Measurements from ENCODE around the gene ADD2. TPM values are rescaled to one million over a fixed set of nuclear protein-coding genes. Genes with fewer than 3 reads are reported as not detected.
"Not testable (repeated sequence)": the region's sequence is repeated elsewhere in the genome, so short reads cannot be mapped to it uniquely, and the experiment has no call there.

The ADD2 gene, protein sequence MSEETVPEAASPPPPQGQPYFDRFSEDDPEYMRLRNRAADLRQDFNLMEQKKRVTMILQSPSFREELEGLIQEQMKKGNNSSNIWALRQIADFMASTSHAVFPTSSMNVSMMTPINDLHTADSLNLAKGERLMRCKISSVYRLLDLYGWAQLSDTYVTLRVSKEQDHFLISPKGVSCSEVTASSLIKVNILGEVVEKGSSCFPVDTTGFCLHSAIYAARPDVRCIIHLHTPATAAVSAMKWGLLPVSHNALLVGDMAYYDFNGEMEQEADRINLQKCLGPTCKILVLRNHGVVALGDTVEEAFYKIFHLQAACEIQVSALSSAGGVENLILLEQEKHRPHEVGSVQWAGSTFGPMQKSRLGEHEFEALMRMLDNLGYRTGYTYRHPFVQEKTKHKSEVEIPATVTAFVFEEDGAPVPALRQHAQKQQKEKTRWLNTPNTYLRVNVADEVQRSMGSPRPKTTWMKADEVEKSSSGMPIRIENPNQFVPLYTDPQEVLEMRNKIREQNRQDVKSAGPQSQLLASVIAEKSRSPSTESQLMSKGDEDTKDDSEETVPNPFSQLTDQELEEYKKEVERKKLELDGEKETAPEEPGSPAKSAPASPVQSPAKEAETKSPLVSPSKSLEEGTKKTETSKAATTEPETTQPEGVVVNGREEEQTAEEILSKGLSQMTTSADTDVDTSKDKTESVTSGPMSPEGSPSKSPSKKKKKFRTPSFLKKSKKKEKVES
- total RNA-seq (2014; rRNA removed; shearing (Covaris generic); ENCODE audit: low replicate concordance): 3.4 and 13.3 TPM in 2 replicates

DNA sequence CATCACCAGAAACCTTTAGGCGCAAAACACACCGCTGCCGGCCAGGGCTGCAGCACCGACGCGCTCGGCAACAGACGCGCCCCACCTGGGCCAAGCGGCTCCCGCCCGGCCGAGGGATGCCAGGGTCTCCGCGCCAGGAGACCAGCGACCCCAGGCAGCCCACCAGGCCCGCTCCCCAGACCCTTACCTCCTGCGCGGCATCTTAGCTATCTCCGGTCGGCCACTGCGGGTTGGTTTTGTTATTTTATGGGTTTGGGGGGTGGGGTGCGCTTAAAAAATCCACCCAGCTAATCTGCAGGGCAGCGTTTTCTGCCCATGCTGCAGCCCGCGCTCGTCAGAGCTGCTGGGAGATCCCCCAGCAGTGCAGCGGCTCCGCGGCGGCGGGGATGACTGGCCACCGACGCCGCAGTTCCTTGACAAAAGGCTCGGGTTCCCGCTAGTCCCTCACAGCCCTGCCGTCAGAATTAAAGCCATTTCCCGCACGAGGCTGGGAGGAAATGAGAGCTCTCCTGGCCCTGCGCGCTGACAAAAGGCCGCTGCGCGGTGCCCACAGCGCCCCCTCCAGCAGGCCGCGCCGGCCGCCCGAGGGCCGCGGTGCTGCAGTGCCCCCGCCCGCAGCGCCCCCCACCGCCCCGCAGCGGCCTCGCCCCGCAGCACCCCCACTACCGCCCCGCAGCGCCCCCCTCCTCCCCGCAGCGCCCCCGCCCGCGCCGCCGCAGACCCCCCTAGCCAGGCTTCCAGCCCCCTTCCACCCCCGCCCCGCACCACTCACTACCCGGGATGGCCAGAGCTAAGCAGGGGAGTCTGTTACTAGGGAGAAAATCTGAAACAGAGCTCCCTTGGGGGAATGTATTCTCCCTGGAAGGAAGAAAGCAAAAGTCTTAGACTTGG, at the start of gene ADD2:
Gene ADD2, minus strand, starts transcription at position 502 of the 891 bp plus-strand sequence. CDS start 61,792 bp downstream, outside the sequence.
- Histone ChIP-seq H3K27me3 (peaks cover 22% of the 10 kb centered on the region), H3K9me3 (no peaks in the 10 kb centered on the region), H3K36me3 (no peaks in the 10 kb centered on the region), H3K4me3 (peak within 1 kb of the TSS; percentile 52)
- DNase-seq: peak; percentile 63

DNA sequence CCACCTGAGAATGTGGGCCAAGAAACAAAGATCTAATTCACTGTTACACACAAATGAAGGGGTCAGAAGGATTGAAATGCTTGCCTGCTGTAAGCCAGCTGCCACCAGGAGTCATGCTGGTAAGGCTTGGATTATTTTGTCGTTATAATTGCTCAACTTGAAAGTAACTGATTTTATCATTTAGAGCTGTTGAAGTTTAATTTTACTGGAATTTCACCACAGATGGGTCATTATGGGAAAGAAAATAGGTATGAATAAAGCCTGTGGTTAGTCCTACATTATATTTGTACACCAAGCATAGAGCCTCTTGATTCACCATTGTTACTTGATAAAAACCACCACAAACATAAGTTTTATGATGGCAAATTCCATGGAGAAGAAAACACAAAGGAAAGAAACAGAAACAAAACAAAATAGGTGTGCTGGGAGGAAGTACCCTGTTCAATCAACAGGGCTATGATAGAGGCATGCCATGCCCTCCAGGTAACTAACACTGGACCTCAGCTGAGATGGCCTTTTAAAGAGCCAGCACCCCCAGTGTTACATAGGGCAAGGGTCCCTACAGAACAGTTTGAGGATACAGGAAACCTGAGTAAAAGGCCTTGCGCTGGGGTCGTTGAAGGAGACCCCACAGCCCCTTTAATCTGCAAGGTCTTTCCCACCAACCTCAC, 49.4 kb upstream of the ADD2 start:
- no peaks in the 10 kb centered on the region for H3K27me3 ChIP-seq
- no peaks in the 10 kb centered on the region for H3K36me3 ChIP-seq
- no peak for DNase-seq
- no peak overlapping the region for H3K4me3 ChIP-seq
- H3K9me3 ChIP-seq: no peaks in the 10 kb centered on the region

DNA sequence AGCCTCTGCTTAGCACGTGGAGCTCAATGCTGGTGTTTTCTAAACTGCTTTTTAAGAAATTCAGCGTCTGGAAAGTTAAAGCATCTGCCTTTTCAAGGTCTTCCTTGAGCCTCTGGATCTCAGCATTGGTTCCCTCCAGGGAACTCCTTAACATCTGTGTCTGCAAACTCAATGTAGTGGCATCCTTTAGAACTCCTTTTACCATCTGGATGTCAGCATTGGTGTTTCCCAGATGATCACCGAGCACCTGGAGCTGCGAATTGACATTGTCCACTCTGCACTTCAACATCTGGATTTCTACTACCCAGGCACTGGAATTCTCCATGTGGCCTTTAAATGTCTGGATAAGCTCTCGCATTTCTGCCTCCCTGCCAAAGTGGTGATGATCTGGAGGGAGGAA, 48.7 kb upstream of the ADD2 start:
- no peaks in the 10 kb centered on the region for H3K36me3 ChIP-seq
- no peaks in the 10 kb centered on the region for H3K27me3 ChIP-seq
- H3K4me3 ChIP-seq: no peak overlapping the region
- H3K9me3 ChIP-seq: no peaks in the 10 kb centered on the region
- DNase-seq: no peak

DNA sequence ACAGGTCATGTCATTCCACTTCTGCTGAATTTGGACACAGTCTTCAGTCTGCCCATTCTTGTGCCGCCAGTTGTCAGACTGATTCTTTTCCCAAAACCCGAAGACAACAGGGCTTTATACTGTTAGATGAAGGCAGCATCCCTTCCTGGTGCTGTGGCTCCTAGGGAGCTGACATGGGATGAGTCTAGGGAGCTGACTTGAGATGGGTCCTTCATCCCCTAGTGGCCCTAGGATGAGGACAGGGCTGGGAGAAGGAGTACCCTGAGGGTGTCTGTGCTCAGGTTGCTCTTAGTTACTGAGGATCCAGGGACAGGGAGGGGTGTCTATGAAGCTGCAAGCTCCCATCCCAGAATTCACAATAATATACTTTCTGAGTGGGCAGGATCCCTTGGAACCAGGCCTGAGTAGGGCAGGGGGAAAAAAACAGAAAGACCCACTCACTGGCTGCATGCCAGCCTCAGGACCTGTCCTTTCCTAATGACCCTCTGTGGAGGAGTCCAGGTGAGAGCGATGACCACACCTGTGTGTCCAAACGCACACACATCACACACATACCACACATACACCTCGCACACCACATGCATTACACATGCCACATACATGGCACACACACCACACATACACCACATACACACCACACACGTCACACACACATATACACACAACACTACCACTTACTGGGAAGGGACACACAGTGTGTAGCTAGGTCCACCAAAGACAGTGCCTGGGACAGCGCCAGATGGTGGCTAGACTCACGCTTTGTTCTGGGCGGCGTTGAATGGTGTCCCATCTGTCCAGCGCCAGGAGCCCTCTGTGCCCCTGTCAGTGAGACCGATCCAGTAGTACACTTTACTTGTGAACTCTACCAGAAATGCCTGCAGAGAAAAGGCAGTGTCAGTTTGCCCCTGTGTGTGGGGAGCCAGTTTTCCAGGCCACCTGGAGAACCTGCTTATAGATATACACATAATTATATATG, 41.3 kb upstream of the ADD2 start:
- H3K4me3 ChIP-seq: no peak overlapping the region
- no peaks in the 10 kb centered on the region for H3K9me3 ChIP-seq
- no peak for DNase-seq
- H3K27me3 ChIP-seq: no peaks in the 10 kb centered on the region
- H3K36me3 ChIP-seq: no peaks in the 10 kb centered on the region

DNA sequence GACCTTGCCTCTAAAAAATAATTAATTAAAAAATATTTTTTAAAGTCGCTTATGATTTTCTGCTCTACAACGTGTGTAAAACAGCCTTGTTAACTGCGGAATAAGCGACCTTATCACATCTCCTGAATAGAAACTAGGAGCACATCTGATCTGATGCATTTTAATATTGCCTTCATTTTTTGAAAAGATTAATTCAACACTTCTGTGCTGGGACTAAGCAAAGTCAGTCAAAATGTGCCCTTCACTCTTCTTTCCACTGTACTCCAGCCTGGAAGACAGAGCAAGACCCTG, 39.8 kb upstream of the ADD2 start:
- Histone ChIP-seq H3K9me3 (no peaks in the 10 kb centered on the region), H3K4me3 (no peak overlapping the region), H3K36me3 (no peaks in the 10 kb centered on the region), H3K27me3 (no peaks in the 10 kb centered on the region)
- no peak for DNase-seq

DNA sequence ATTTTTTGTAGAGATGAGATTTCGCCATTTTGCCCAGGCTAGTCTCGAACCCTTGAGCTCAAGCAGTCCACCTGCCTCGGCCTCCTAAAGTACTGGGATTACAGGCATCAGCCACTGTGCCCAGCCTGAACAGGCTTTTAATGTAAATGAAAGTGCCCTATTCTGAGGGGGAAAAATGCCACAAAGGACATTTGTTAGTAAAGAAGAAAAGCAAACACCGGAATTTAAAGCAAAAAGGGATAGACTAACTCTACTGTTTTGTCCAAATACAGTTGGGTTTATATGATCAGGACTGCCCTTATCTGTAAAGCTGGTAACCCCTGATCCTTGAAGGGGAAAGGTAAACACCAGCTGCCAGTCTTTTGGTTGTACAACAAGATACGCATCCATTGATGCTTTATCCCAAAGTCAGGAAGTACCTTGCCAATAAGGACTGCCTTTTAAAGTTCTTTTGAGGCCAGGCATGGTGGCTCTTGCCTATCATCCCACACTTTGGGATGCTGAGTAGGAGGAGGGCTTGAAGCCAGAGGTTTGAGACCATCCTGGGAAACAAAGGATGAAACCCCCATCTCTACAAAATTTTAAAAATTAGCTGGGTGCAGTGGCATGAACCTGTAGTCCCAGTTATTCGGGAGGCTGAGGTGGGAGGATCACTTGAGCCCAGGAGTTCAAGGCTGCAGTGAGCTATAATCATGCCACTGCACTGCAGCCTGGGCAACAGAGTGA, 39.3 kb upstream of the ADD2 start:
- H3K36me3 ChIP-seq: no peaks in the 10 kb centered on the region
- H3K4me3 ChIP-seq: no peak overlapping the region
- no peaks in the 10 kb centered on the region for H3K9me3 ChIP-seq
- no peak for DNase-seq
- no peaks in the 10 kb centered on the region for H3K27me3 ChIP-seq

DNA sequence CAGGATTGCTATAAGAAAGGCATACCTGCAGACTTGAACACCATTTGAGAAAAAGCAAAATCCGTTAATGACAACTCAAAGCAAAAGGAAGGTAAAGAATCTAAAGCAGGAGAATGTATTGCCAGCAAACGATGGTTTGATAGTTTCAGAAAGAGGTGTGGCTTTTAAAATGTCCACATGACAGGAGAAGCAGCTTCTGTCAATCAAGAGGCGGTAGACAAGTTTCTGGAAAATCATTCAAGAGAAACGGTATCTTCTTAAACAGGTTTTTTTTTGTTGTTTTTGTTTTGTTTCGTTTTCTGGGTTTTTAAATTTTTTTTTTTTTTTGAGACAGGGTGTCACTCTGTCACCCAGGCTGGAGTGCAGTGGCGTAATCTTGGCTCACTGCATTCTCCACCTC, 38.6 kb upstream of the ADD2 start:
- Histone ChIP-seq H3K9me3 (no peaks in the 10 kb centered on the region), H3K4me3 (no peak overlapping the region), H3K36me3 (no peaks in the 10 kb centered on the region), H3K27me3 (no peaks in the 10 kb centered on the region)
- no peak for DNase-seq

DNA sequence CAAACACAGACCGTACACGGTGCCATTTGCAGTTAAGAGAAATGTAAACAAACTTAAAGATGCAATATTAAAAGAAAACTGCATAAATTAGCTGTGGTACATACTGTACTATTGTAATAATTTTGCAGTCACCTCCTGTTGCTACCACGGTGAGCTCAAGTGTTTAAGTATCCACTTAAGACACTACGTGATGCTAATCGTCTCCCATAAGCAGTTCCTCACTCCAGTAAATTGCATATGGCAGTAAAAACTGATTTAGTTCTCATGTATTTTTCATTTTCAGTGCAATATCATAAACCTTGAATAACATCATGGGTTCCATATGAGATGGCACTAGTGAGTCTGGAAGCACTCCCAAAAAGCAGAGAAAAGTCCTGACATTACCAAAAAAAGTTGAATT, 38.0 kb upstream of the ADD2 start:
- Histone ChIP-seq H3K27me3 (no peaks in the 10 kb centered on the region), H3K4me3 (no peak overlapping the region), H3K9me3 (no peaks in the 10 kb centered on the region), H3K36me3 (no peaks in the 10 kb centered on the region)
- DNase-seq: no peak

DNA sequence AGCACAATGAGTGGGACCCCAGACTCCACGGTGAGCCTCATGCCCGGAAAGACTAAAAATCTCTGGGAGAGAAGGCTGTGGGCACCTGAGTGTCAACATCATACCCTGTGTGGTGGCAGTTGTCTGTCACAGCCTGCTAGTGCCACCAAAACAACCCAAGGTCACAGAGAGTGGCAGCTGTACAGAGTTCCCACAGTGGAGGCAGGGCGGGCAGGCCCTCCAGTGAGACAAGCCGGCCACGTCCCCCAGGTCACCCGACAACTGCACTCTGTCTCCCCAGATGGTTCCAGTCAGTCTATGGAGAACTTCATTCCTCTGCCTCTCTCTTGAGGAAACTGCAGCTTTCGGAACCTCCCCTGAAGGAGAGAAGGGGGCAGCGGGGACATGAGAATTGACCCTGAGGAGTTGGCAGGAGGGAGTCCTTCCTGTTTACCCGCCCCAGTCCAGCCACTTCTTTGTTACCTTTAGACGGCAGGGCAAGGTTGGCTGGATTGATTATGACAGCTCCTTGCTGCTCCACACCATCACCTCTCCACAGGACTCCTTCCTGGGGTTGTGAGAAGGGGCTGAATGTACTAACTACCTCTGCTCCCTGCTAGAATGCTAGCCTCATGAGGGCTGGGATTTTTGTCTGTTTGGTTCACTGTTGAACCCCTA, 33.7 kb upstream of the ADD2 start:
- no peak for DNase-seq
- no peaks in the 10 kb centered on the region for H3K36me3 ChIP-seq
- H3K4me3 ChIP-seq: no peak overlapping the region
- H3K9me3 ChIP-seq: no peaks in the 10 kb centered on the region
- H3K27me3 ChIP-seq: no peaks in the 10 kb centered on the region

DNA sequence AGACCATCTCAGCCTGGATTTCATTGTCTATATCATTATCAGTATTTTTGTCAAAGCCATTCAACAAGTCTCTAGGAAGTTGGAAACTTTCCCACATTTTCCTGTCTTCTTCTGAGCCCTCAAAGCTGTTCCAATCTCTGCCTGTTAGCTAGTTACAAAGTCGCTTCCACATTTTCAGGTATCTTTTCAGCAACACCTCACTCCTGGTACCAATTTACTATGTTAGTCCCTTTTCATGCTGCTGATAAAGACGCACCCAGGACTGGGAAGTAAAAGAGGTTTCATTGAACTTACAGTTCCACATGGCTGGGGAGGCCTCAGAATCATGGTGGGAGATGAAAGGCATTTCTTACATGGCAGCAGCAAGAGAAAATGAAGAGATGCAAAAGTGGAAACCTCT, 31.7 kb upstream of the ADD2 start:
- no peak overlapping the region for H3K4me3 ChIP-seq
- H3K27me3 ChIP-seq: no peaks in the 10 kb centered on the region
- DNase-seq: no peak
- H3K36me3 ChIP-seq: no peaks in the 10 kb centered on the region
- H3K9me3 ChIP-seq: no peaks in the 10 kb centered on the region

DNA sequence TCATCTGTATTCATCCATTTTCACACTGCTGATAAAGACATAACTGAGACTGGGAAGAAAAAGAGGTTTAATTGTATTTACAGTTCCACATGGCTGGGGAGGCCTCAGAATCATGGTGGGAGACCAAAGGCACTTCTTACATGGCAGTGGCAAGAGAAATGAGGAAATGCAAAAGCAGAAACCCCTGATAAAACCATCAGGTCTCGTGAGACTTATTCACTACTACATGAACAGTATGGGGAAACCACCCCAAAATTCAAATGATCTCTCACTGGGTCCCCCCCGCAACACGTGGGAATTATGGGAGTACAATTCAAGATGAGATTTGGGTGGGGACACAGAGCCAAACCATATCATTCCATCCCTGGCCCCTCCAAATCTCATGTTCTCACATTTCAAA, 30.0 kb upstream of the ADD2 start:
- H3K36me3 ChIP-seq, H3K27me3 ChIP-seq, DNase-seq, H3K9me3 ChIP-seq, H3K4me3 ChIP-seq: not testable (repeated sequence)

DNA sequence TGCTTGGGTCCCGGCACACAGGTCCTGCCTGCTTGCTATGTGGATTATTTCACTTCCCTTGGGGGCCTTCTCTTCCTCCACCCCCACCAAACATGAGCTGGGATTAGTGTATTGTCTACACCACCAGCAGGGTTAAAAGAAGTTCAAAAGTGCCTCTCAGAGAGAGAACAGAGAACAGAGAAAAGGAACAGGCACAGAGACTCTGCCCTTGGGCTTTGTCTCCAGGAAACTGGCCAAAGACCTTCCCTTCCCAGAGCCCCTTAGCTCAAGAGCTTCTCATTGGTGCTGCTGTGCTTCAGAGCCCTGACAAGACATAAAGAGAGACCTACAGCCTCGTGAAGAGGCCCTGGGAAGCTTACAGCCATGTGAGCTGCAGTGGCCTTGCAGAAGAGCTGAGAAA, 29.5 kb upstream of the ADD2 start:
- Histone ChIP-seq H3K36me3 (no peaks in the 10 kb centered on the region), H3K27me3 (no peaks in the 10 kb centered on the region), H3K4me3 (no peak overlapping the region), H3K9me3 (no peaks in the 10 kb centered on the region)
- DNase-seq: no peak

DNA sequence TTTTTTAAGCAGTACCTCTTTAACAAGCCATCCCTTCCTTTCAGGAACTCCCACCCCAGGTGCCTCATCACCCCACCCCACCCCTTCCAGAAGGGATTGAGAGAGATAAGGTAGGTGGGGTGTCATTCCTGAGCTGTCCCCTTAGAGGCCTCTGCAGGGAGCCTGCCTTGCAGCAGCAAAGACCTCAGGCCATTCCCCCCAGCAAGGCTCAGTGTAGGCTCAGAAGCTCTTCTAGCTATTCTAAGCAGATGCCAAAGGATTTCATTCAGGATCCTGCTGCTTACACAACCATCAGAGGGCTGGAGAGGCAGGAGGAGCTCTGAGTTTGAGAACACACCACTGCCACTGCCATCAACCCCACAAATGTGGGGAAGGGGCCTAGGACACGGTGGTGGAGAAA, 28.3 kb upstream of the ADD2 start:
- H3K36me3 ChIP-seq: no peaks in the 10 kb centered on the region
- no peaks in the 10 kb centered on the region for H3K27me3 ChIP-seq
- no peak overlapping the region for H3K4me3 ChIP-seq
- DNase-seq: no peak
- H3K9me3 ChIP-seq: no peaks in the 10 kb centered on the region

DNA sequence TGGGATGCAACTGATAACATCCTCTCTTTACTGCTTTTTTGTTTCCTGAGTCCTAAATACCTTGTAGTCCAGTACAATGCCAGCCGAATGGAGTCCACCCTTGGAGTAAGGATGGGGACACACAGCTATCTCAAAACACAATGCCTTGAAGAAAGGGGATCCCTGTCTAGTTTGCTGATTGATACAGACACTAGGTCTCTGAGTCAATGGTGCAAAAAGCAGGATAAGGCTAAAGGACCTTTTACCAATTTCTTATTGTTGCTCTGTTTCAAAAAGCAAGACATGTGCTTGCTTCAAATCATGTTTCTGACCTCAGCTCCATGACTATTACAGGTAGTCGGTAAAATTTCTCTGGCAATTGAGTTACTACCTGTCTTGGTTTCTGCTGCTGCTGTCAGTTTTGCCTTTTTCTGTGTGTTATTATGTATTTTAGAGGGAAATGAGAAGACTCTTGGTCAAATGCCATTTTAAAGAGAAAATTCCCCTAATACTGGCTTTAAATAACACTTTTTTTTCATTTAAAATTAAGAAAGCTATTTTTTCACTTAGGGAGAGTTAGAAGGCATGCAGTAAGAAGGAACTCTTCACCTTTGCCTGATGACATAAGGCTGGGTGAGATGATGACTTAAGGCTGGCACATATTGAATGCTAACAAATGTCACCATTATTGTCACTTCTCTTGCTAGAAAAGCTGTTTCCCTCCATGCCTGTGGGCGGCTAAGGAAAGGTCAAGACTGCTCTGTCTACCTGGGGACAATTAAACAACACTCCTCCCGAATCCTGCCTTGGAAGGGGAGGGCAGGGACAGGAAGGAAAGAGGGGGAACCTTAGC, 27.4 kb upstream of the ADD2 start:
- Histone ChIP-seq H3K27me3 (no peaks in the 10 kb centered on the region; the same call in 1 of the 2 replicates), H3K9me3 (no peaks in the 10 kb centered on the region), H3K4me3 (no peak overlapping the region), H3K36me3 (no peaks in the 10 kb centered on the region)
- DNase-seq: no peak
